ENCODE results near the gene FBH1.
"Not testable (repeated sequence)": the region's sequence is repeated elsewhere in the genome, so short reads cannot be mapped to it uniquely, and the experiment has no call there.

The FBH1 gene

GRCh38 chr10:5869156-5869555, 20.9 kb upstream of the FBH1 start:
- DNase-seq: no peak
- TF ChIP-seq GATA1 (IDR thresholded peaks at IDR 0.05; ENCODE audit: low read depth, low read length) (no peak), POLR2A (IDR thresholded peaks at IDR 0.05; ENCODE audit: low read length) (no peak)

- no peak for DNase-seq
- TF ChIP-seq POLR2A (IDR thresholded peaks at IDR 0.05; ENCODE audit: low read length) (no peak), GATA1 (IDR thresholded peaks at IDR 0.05; ENCODE audit: low read depth, low read length) (no peak)
Measured at GRCh38 chr10:5871596-5871995, 18.4 kb upstream of the FBH1 start.

- no peak for TF ChIP-seq POLR2A (IDR thresholded peaks at IDR 0.05; ENCODE audit: low read length)
- TF ChIP-seq GATA1 (IDR thresholded peaks at IDR 0.05; ENCODE audit: low read depth, low read length): no peak
- peak; percentile 81 to 87 for DNase-seq
Measured at GRCh38 chr10:5873515-5873995, 16.5 kb upstream of the FBH1 start.

GRCh38 chr10:5876181-5876768, 13.8 kb upstream of the FBH1 start:
- DNase-seq: no peak
- no peak for TF ChIP-seq POLR2A (IDR thresholded peaks at IDR 0.05; ENCODE audit: low read length)
- TF ChIP-seq GATA1 (IDR thresholded peaks at IDR 0.05; ENCODE audit: low read depth, low read length): no peak

- not testable (repeated sequence) for DNase-seq
Measured at GRCh38 chr10:5877041-5877440, 13.0 kb upstream of the FBH1 start.

- TF ChIP-seq GATA1 (IDR thresholded peaks at IDR 0.05; ENCODE audit: low read depth, low read length) (no peak), POLR2A (IDR thresholded peaks at IDR 0.05; ENCODE audit: low read length) (no peak)
- no peak for DNase-seq
Measured at GRCh38 chr10:5882961-5883360, 7.1 kb upstream of the FBH1 start.

GRCh38 chr10:5885619-5886018, 4.4 kb upstream of the FBH1 start:
- no peak for TF ChIP-seq GATA1 (IDR thresholded peaks at IDR 0.05; ENCODE audit: low read depth, low read length)
- no peak for TF ChIP-seq POLR2A (IDR thresholded peaks at IDR 0.05; ENCODE audit: low read length)
- DNase-seq: no peak

GRCh38 chr10:5887029-5887428, 3.0 kb upstream of the FBH1 start:
- TF ChIP-seq POLR2A (IDR thresholded peaks at IDR 0.05; ENCODE audit: low read length) (no peak), GATA1 (IDR thresholded peaks at IDR 0.05; ENCODE audit: low read depth, low read length) (no peak)

GRCh38 chr10:5887641-5888040, 2.4 kb upstream of the FBH1 start:
- TF ChIP-seq POLR2A (IDR thresholded peaks at IDR 0.05; ENCODE audit: low read length) (no peak), GATA1 (IDR thresholded peaks at IDR 0.05; ENCODE audit: low read depth, low read length) (no peak)
- no peak for DNase-seq

More at GRCh38 chr10:5887029-5887428, 3.0 kb upstream of the FBH1 start:
- no peak for DNase-seq

GRCh38 chr10:5888351-5888750, 1.7 kb upstream of the FBH1 start:
- peak; percentile 43 to 51 for DNase-seq

GRCh38 chr10:5888843-5889623, 1.0 kb upstream of the FBH1 start:
- peak; percentile 69 to 72 for DNase-seq
- TF ChIP-seq POLR2A (IDR thresholded peaks at IDR 0.05; ENCODE audit: low read length): no peak
- TF ChIP-seq GATA1 (IDR thresholded peaks at IDR 0.05; ENCODE audit: low read depth, low read length): no peak

More at GRCh38 chr10:5888351-5888750, 1.7 kb upstream of the FBH1 start:
- TF ChIP-seq POLR2A (IDR thresholded peaks at IDR 0.05; ENCODE audit: low read length): no peak
- no peak for TF ChIP-seq GATA1 (IDR thresholded peaks at IDR 0.05; ENCODE audit: low read depth, low read length)

GRCh38 chr10:5890452-5890915, 441 bp downstream of the FBH1 start:
- peak; percentile 64 to 73 for DNase-seq
- no peak for TF ChIP-seq GATA1 (IDR thresholded peaks at IDR 0.05; ENCODE audit: low read depth, low read length)
- no peak for TF ChIP-seq POLR2A (IDR thresholded peaks at IDR 0.05; ENCODE audit: low read length)

- no peak for TF ChIP-seq GATA1 (IDR thresholded peaks at IDR 0.05; ENCODE audit: low read depth, low read length)
- TF ChIP-seq POLR2A (IDR thresholded peaks at IDR 0.05; ENCODE audit: low read length): no peak
- DNase-seq: peak; percentile 63 to 69
Measured at GRCh38 chr10:5891009-5891408, 966 bp downstream of the FBH1 start.

GRCh38 chr10:5892007-5892406, 2.0 kb downstream of the FBH1 start:
- no peak for DNase-seq
- no peak for TF ChIP-seq GATA1 (IDR thresholded peaks at IDR 0.05; ENCODE audit: low read depth, low read length)
- no peak for TF ChIP-seq POLR2A (IDR thresholded peaks at IDR 0.05; ENCODE audit: low read length)

- DNase-seq: no peak
- TF ChIP-seq GATA1 (IDR thresholded peaks at IDR 0.05; ENCODE audit: low read depth, low read length): no peak
- no peak for TF ChIP-seq POLR2A (IDR thresholded peaks at IDR 0.05; ENCODE audit: low read length)
Measured at GRCh38 chr10:5893321-5893720, 3.3 kb downstream of the FBH1 start.

Measured in erythroblast (primary cell).